HG03045 (cell line): ENCODE results near the gene KAZN.

Source experiments
- ATAC-seq: cut with Tn5 transposase; IDR thresholded peaks from one replicate; pipeline ENCODE4 v1.9.1; 2021; ENCODE audit warnings: mild to moderate bottlenecking, moderate library complexity; ENCODE audit not compliant: unreplicated experiment

KAZN gene

DNA sequence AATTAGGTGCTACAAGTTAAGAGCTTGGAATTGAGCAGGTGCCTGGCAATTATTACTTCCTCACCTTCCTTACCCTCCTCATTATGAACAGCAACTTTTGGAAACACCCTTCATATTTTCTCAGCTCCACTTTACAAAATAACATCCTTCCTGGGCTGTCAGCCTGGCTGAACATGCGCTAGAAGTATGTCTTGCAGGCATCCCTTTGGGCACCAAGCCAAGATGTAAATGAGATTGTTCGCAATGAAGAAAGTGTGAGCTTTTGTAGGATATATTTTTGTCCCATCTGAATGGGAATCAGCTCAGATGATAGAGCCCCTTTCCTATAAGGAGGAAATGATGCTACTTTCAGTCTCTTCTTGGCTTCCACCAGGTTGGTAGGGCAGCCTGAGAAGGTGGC lies 245.9 kb downstream of the KAZN start:
- ATAC-seq, result no peak

GRCh38 chr1:14844923-14845617 lies 246.6 kb downstream of the KAZN start:
- ATAC-seq, result no peak

DNA sequence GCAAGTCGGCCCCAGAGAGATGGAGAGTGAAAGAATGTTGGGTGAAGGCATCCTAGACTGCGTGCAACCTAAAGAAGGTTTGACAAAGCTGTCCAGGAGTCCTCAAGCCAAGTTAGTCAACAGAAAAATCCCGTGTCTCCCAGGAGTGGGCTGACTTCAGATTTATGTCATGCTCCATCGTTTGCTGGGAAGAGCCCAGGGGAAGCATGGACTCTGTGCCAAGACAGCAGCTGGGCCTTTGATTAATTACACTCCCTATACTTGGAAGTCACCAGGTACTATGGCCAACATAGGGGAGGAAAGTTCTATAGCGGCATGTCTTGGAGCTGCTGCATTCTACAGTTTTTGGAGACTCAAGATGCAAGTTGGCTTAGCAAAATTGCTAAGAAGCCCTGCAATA lies 247.4 kb downstream of the KAZN start:
- no peak for ATAC-seq

DNA sequence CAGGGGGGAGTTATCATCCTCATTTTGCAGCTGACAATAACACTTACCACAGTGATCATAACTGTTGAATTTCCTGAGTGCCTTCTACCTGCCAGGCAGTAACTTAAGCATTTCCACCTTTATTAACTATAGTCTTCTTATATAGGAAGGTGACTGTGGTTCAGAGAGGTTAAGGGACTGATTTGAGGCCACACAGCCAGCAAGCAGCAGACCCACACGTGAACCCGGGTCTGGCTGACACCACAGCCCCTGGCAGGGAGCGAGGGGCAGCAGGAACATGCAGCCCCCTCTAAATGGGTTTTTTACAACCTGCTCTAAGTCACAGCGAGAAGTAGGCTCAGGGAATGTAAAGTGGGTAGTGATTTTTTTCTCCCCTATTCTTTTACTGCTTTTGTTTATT lies 248.2 kb downstream of the KAZN start:
- ATAC-seq, result no peak

- ATAC-seq, result no peak
Measured at GRCh38 chr1:14848203-14848602, 249.7 kb downstream of the KAZN start.

DNA sequence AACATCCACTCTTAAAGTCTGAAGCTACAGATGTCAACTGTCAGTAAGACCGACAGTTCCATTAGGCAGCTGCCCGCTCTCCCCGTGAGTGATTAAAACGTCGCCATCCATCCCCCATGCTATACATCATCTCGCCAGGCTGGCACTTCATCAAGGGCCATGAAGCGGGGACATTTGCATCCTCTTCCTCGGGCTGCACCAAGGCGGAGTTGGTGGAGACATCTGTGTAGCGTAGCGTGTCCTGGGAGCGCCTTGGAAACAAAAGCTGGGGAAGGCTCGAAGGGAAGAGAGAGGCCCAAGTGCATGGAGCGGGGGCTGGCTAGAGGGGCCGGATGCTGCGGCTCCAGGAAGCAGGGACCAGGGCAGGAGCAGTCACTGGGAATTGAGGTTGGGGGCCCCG lies 250.1 kb downstream of the KAZN start:
- ATAC-seq, result no peak

DNA sequence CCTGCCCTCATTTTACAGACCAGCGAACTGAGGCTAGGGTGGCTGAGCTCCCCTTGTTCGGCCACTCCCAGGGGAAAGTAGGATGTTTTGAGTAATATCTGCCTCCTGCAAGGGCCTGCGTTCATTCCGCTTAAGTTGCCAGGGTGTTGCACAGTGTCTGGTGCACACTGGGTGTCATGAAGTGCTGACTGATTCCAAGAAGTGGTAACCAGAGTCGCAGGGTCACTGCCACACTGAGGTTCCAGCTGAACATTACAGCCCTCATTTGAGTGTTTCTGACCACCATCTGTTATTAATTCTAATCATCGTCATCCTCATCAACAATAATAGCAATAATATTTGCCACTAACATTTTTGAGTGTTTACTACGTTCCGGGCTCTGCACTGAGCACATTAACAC lies 250.6 kb downstream of the KAZN start:
- no peak for ATAC-seq

DNA sequence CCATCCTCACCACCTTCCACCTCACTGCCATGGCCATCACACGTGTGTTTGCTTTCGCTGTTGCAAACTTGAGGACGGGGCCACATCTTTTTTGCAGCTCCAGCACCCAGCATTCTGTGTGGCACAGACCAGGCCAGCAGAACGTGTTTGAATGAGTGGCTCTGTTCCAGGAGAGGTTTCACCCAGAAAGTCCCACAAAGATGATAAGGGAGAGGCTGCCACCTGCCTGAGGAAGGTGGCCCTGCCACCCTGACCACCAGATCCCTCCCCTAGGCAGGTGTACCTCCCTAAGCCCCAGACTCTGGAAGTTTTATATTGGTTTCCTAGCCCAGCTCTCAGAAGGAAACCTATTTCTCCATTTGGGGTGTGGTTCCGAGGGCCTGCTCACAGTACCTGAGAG lies 252.1 kb downstream of the KAZN start:
- no peak for ATAC-seq

DNA sequence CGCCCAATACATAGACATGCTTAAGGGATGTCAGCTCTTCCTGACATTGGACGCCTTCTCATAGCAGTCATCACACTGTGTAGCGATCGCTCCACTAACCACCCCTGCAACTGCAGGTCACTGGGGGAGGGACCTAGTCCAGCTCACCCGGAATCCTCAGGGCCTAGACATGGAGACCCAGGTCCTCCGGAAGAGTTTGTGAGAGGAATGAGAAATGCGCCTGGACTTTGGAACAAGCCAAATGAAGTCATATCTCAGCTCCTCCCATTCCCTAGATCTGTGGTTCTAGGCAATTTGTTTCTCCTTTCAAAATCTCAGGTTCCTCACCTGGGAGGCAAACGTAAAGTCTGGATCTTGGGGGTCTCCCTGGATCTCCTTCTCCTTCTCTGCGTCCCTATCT lies 253.3 kb downstream of the KAZN start:
- ATAC-seq, result no peak

- ATAC-seq, result no peak
Measured at GRCh38 chr1:14852291-14852690, 253.8 kb downstream of the KAZN start.

GRCh38 chr1:14853518-14853917 lies 255.0 kb downstream of the KAZN start:
- no peak for ATAC-seq

DNA sequence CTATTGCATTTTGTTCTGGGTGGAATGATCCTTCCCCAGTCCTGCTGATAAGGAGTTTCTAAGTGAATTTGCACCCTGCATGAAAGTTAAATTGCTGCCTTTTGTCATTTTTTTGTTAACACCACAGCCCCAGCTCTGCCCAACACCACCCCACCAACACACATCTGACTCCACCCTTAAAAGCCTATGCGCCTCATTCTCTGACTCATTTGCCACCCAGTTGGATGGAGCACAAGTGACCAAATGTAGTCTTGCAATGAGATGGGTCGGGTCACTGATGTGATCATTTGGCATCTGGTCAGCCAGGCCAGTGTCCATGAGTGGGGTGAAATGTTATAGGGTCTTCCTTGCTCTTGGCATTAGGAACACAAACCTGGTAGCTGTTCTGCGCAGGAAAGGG lies 256.8 kb downstream of the KAZN start:
- ATAC-seq, result no peak

GRCh38 chr1:14855801-14856200 lies 257.3 kb downstream of the KAZN start:
- ATAC-seq, result no peak

DNA sequence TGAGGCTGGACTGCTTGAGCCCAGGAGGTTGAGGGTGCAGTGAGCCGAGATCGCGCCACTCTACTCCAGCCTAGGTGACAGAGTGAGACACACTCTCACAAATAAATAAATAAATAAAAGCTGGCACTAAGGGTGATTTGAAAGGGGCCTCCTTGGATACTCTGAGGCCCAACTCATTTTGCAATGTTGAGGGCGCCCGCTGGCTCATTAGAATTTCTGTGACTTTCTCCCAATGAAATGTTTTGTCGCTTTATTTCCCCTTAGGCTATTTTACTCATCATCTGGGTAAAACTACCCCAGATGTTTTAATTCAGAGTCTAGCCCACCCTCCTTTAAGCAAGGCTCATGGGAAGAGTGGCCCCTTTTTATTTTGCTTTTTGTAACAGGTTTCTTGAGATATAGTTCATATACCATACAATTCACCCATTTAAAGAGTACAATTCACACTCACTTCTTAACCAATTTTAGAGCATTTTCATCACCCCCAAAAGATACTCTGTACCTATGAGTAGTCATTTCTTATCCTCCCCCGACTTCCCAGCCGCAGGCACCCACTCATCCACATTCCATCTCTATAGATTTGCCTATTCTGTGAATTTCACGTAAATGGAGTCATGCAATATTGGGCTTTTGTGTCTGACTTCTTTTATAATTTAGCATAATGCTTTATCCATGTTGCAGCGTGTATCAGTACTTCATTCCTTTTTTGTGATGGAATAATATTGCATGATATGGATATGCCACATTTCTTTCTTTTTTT lies 259.1 kb downstream of the KAZN start:
- ATAC-seq, result no peak

- ATAC-seq, result no peak
Measured at GRCh38 chr1:14862114-14862771, 263.8 kb downstream of the KAZN start.

DNA sequence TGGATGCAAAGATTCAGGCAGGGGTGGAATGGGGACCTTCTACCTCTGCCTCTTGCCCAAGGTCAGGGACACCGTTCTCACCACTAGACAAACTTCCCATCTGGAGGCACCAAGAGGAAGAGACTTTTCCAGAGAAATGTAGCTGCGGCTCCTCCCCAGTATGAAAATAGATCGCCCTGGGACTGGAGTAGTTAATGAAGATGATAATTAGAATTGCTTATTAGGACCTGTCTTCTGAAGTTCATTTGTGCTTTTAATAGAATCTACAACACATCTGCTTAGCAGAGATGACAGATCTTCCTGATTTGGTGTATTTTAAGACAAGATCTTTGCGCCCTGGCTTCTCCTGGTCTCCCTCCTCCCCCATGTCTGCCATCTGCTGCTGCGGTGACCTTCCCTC lies 266.6 kb downstream of the KAZN start:
- ATAC-seq, result no peak

DNA sequence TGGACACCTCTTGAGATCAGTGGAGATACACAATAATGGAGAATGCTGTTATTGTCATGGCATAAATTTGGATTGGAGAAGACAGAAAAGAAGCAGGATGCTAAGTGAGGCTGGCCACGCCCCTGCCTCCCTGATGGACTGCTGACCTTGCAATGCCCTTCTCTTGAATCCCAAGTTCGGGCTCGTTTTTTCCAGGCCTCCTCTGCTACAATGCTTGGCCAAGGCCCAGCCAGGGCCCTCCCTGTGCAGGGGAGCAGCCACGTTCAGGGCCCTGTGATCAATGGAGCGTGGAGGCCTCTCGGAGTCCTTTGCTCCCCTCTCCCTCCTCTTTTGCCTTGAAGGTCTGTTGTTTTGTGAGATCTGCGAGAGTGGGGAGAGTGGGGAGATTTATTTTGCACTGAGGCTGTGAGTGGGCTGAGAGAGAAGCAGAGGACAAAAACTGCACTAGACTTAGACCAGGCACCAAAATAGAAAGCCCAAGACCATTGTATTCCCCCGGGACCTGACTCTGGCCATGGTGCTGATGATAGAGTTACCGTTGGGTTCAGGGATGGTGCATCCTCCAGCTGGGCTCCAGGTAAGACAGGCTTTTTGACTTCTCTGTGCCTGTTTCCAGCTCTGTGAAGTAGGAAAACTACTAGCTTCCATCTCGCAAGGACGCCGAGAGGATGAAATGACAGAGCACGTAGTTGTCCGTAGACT lies 268.6 kb downstream of the KAZN start:
- ATAC-seq, result no peak

- no peak for ATAC-seq
Measured at GRCh38 chr1:14869187-14869586, 270.7 kb downstream of the KAZN start.

- no peak for ATAC-seq
Measured at GRCh38 chr1:14871218-14871970, 272.9 kb downstream of the KAZN start.

GRCh38 chr1:14872762-14873161 lies 274.3 kb downstream of the KAZN start:
- no peak for ATAC-seq

GRCh38 chr1:14873677-14874076 lies 275.2 kb downstream of the KAZN start:
- no peak for ATAC-seq
